GM23338 (cell line): ENCODE results near the gene BAX. TPM values are rescaled to one million over a fixed set of nuclear protein-coding genes. Genes with fewer than 3 reads are reported as not detected.

ENCODE experiments used
- ATAC-seq: fragments of 200-7000 bp; cut with Tn5 transposase; 3 replicates; pipeline ENCODE4 v1.9.1; 2020
- DNase-seq: peaks from one replicate; pipeline ENCODE4 v3.0.0-alpha.2; 2015; ENCODE audit warnings: low spot score
- H2AFZ ChIP-seq: fragments of 200-600 bp; sonication (generic); 2 replicates; pipeline ENCODE4 v1.8.0; 2016; ENCODE audit warnings: antibody characterized with exemption, mild to moderate bottlenecking, moderate library complexity
- H3F3A ChIP-seq: fragments of 200-600 bp; sonication (generic); replicated peaks from 2 replicates; pipeline ENCODE4 v1.8.0; 2017; ENCODE audit warnings: antibody characterized with exemption, mixed run types, low read depth
- H3K27ac ChIP-seq: fragments of 200-600 bp; sonication (generic); 2 replicates; pipeline ENCODE4 v1.6.1; 2016; ENCODE audit warnings: low read depth
- H3K27me3 ChIP-seq: fragments of 200-600 bp; sonication (generic); 2 replicates; pipeline ENCODE4 v1.8.0; 2016; ENCODE audit warnings: mild to moderate bottlenecking, mixed run types, moderate library complexity; ENCODE audit not compliant: insufficient read depth
- H3K36me3 ChIP-seq: fragments of 200-600 bp; sonication (generic); 2 replicates; pipeline ENCODE4 v1.8.0; 2016; ENCODE audit warnings: mild to moderate bottlenecking; ENCODE audit not compliant: insufficient read depth
- H3K4me1 ChIP-seq: fragments of 200-600 bp; sonication (generic); 2 replicates; pipeline ENCODE4 v1.8.0; 2016; ENCODE audit warnings: mild to moderate bottlenecking, moderate library complexity; ENCODE audit not compliant: insufficient read depth
- H3K4me2 ChIP-seq: fragments of 200-600 bp; sonication (generic); 2 replicates; pipeline ENCODE4 v1.7.1; 2017; ENCODE audit warnings: mixed run types
- H3K4me3 ChIP-seq: fragments of 200-600 bp; sonication (generic); 2 replicates; pipeline ENCODE4 v1.6.1; 2016; ENCODE audit warnings: mixed run types
- H3K79me2 ChIP-seq: fragments of 200-600 bp; sonication (generic); replicated peaks from 2 replicates; pipeline ENCODE4 v1.8.0; 2017; ENCODE audit warnings: mild to moderate bottlenecking; ENCODE audit not compliant: insufficient read depth
- H3K9me2 ChIP-seq: fragments of 200-600 bp; sonication (generic); 2 replicates; pipeline ENCODE4 v1.8.0; 2017; ENCODE audit not compliant: insufficient read depth
- H4K20me1 ChIP-seq: fragments of 200-600 bp; sonication (generic); replicated peaks from 2 replicates; pipeline ENCODE4 v1.8.0; 2017; ENCODE audit warnings: mild to moderate bottlenecking; ENCODE audit not compliant: insufficient read depth
- H3K27ac Mint-ChIP-seq: 2 replicates; pipeline ENCODE4 v1.8.0; 2020; ENCODE audit warnings: inconsistent platforms, mild to moderate bottlenecking, moderate library complexity, mixed read lengths
- H3K27me3 Mint-ChIP-seq: 3 replicates; pipeline ENCODE4 v1.8.0; 2022; ENCODE audit warnings: low read depth, mild to moderate bottlenecking, moderate library complexity, mixed read lengths, inconsistent platforms; ENCODE audit not compliant: insufficient read depth, poor library complexity
- H3K36me3 Mint-ChIP-seq: 3 replicates; pipeline ENCODE4 v1.8.0; 2021; ENCODE audit warnings: low read depth, mild to moderate bottlenecking, inconsistent platforms, moderate library complexity, mixed read lengths
- H3K4me1 Mint-ChIP-seq: 3 replicates; pipeline ENCODE4 v1.8.0; 2020; ENCODE audit warnings: mild to moderate bottlenecking, inconsistent platforms, mixed read lengths
- H3K4me3 Mint-ChIP-seq: 3 replicates; pipeline ENCODE4 v1.8.0; 2021; ENCODE audit warnings: moderate library complexity, mild to moderate bottlenecking, inconsistent platforms, mixed read lengths
- H3K9me3 Mint-ChIP-seq: 3 replicates; pipeline ENCODE4 v1.8.0; 2020; ENCODE audit warnings: moderate library complexity, mild to moderate bottlenecking, inconsistent platforms, mixed read lengths
- CREB1 ChIP-seq: fragments of 250-450 bp; sonication (Bioruptor Pico); IDR thresholded peaks from 2 replicates; pipeline ENCODE4 v1.5.0; 2020; ENCODE audit warnings: low read depth, mild to moderate bottlenecking, moderate library complexity
- ETS1 ChIP-seq: IDR thresholded peaks from 2 replicates; pipeline ENCODE4 v1.6.1; 2016; ENCODE audit warnings: antibody characterized with exemption
- EZH2 ChIP-seq: fragments of 200-600 bp; sonication (generic); IDR thresholded peaks from one replicate; pipeline ENCODE4 v1.8.0; 2017; ENCODE audit warnings: antibody characterized with exemption, mild to moderate bottlenecking, low read depth; ENCODE audit not compliant: unreplicated experiment
- EZH2phosphoT487 ChIP-seq: fragments of 200-600 bp; sonication (generic); IDR thresholded peaks from one replicate; pipeline ENCODE4 v1.8.1; 2018; ENCODE audit warnings: antibody characterized with exemption; ENCODE audit not compliant: unreplicated experiment
- JUNB ChIP-seq: IDR thresholded peaks from one replicate; pipeline ENCODE4 v1.6.1; 2016; ENCODE audit warnings: antibody characterized with exemption; ENCODE audit not compliant: unreplicated experiment
- NANOG ChIP-seq: IDR thresholded peaks from 2 replicates; pipeline ENCODE4 v1.6.1; 2016; ENCODE audit warnings: antibody characterized with exemption, borderline replicate concordance
- POLR2AphosphoS5 ChIP-seq: IDR thresholded peaks from 2 replicates; pipeline ENCODE4 v1.6.1; 2016; ENCODE audit warnings: antibody characterized with exemption, low read depth
- REST ChIP-seq: IDR thresholded peaks from one replicate; pipeline ENCODE4 v1.6.1; 2018; ENCODE audit warnings: antibody characterized with exemption; ENCODE audit not compliant: unreplicated experiment
- STAT1 ChIP-seq: IDR thresholded peaks from one replicate; pipeline ENCODE4 v1.6.1; 2016; ENCODE audit warnings: antibody characterized with exemption; ENCODE audit not compliant: unreplicated experiment
- ZNF114 ChIP-seq: fragments of 250-450 bp; sonication (Bioruptor Pico); IDR thresholded peaks from 2 replicates; pipeline ENCODE4 v1.5.0; 2020; ENCODE audit warnings: mild to moderate bottlenecking, moderate library complexity
- ZNF331 ChIP-seq: fragments of 250-450 bp; sonication (Bioruptor Pico); IDR thresholded peaks from 2 replicates; pipeline ENCODE4 v1.5.0; 2020; ENCODE audit warnings: low read depth, mild to moderate bottlenecking, moderate library complexity
- polyA plus RNA-seq: library from polyadenylated mRNA; unstranded; fragments of >200 nt; fragmentation: Nextera tagmentation; extraction: Ambion mirVana; gene quantifications from 2 replicates; pipeline ENCODE4 v1.2.1, GENCODE V29; 2016
- total RNA-seq: library from RNA; depleted of rRNA; stranded (reverse); fragments of >200 nt; shearing (Covaris generic); gene quantifications from 2 replicates; pipeline ENCODE4 v1.2.3, GENCODE V29; 2014

Gene BAX
- total and polyA plus RNA-seq, 2 experiments from 2014 or later = 179 to 261 TPM

GRCh38 chr19:48966541-48967345, 12.1 kb downstream of the BAX start:
- peaks cover 56% of the 10 kb centered on the region for H3F3A ChIP-seq
- H2AFZ ChIP-seq = no peak overlapping the region
- H3K9me2 ChIP-seq = no peaks in the 10 kb centered on the region
- peaks cover 18% of the 10 kb centered on the region for H3K4me1 ChIP-seq
- H3K4me3 ChIP-seq = peak overlapping the region; percentile 100
- H4K20me1 ChIP-seq = peaks cover 11% of the 10 kb centered on the region
- no peak for TF ChIP-seq CREB1
- TF ChIP-seq POLR2AphosphoS5 = peak; percentile 3; the same call in 1 of the 2 replicates
- TF ChIP-seq STAT1 = no peak
- H3K27me3 Mint-ChIP-seq = peaks cover 58% of the 10 kb centered on the region
- H3K4me2 ChIP-seq = peak overlapping the region; percentile 99
- peaks cover 24% of the 10 kb centered on the region for H3K79me2 ChIP-seq
- peaks cover 13% of the 10 kb centered on the region for H3K36me3 ChIP-seq
- ATAC-seq (no peak), DNase-seq (no peak)
- H3K4me1 Mint-ChIP-seq = peaks cover 44% of the 10 kb centered on the region
- no peak overlapping the region for H3K27ac Mint-ChIP-seq
- H3K27me3 ChIP-seq = no peaks in the 10 kb centered on the region
- H3K9me3 Mint-ChIP-seq = peaks cover 16% of the 10 kb centered on the region
- peak overlapping the region; percentile 95 for H3K4me3 Mint-ChIP-seq
- H3K36me3 Mint-ChIP-seq = peaks cover 52% of the 10 kb centered on the region
- H3K27ac ChIP-seq = peak overlapping the region; percentile 55; the same call in 1 of the 2 replicates

- no peaks in the 10 kb centered on the region for H3K9me2 ChIP-seq
- DNase-seq (no peak), ATAC-seq (no peak)
- Mint-ChIP-seq H3K4me3 (peak overlapping the region; percentile 95; the same call in 2 of the 3 replicates), H3K9me3 (peaks cover 16% of the 10 kb centered on the region), H3K4me1 (peaks cover 36% of the 10 kb centered on the region), H3K27me3 (peaks cover 51% of the 10 kb centered on the region), H3K27ac (no peak overlapping the region; the same call in 1 of the 2 replicates), H3K36me3 (peaks cover 52% of the 10 kb centered on the region)
- 0 out of 2 replicates have a peak overlapping the region, but pooled peaks have one; percentile 100 for H3K4me3 ChIP-seq
- no peak overlapping the region for H3K4me2 ChIP-seq
- TF ChIP-seq EZH2phosphoT487 = no peak
- peak; percentile 37; the same call in 1 of the 2 replicates for TF ChIP-seq POLR2AphosphoS5
- H2AFZ ChIP-seq = no peak overlapping the region
- H4K20me1 ChIP-seq = peaks cover 11% of the 10 kb centered on the region
- peaks cover 13% of the 10 kb centered on the region for H3K36me3 ChIP-seq
- no peaks in the 10 kb centered on the region for H3K27me3 ChIP-seq
- peaks cover 24% of the 10 kb centered on the region for H3K79me2 ChIP-seq
- H3F3A ChIP-seq = peaks cover 52% of the 10 kb centered on the region
- H3K4me1 ChIP-seq = peaks cover 18% of the 10 kb centered on the region
- H3K27ac ChIP-seq = 0 out of 2 replicates have a peak overlapping the region, but pooled peaks have one; percentile 55
These were observed 12.9 kb downstream of the BAX start for GRCh38 chr19:48967346-48968178.

- no peaks in the 10 kb centered on the region for H3K9me2 ChIP-seq
- Mint-ChIP-seq H3K9me3 (peaks cover 15% of the 10 kb centered on the region), H3K36me3 (peaks cover 55% of the 10 kb centered on the region), H3K4me1 (peaks cover 30% of the 10 kb centered on the region), H3K27ac (no peak overlapping the region), H3K27me3 (peaks cover 50% of the 10 kb centered on the region), H3K4me3 (0 out of 3 replicates have a peak overlapping the region, but pooled peaks have one; percentile 95)
- ATAC-seq = no peak
- H3F3A ChIP-seq = peaks cover 50% of the 10 kb centered on the region
- no peak for DNase-seq
- H3K4me3 ChIP-seq = no peak overlapping the region
- no peak overlapping the region for H2AFZ ChIP-seq
- no peaks in the 10 kb centered on the region for H3K27me3 ChIP-seq
- peaks cover 11% of the 10 kb centered on the region for H4K20me1 ChIP-seq
- H3K27ac ChIP-seq = no peak overlapping the region
- H3K79me2 ChIP-seq = peaks cover 24% of the 10 kb centered on the region
- no peak overlapping the region for H3K4me2 ChIP-seq
- H3K36me3 ChIP-seq = peaks cover 13% of the 10 kb centered on the region
- H3K4me1 ChIP-seq = peaks cover 16% of the 10 kb centered on the region
- TF ChIP-seq CREB1 (no peak), ZNF114 (no peak), JUNB (no peak), NANOG (no peak), POLR2AphosphoS5 (no peak), ETS1 (no peak), EZH2 (no peak), REST (no peak), ZNF331 (CRISPR knock-in tag) (no peak), EZH2phosphoT487 (no peak)
These were observed 13.5 kb downstream of the BAX start for GRCh38 chr19:48968179-48968661.
